ENCODE data around the gene CATSPERD. TPM values are rescaled to one million over a fixed set of nuclear protein-coding genes. Genes with fewer than 3 reads are reported as not detected.

CATSPERD gene
- total RNA-seq, 1 experiment from 2014 or later: not detected

GRCh38 chr19:5673752-5674151 is 46.7 kb upstream of the CATSPERD start:
- H3K9me3 ChIP-seq (ENCODE audit: control insufficient read depth, low read depth, low read length): no peaks in the 10 kb centered on the region
- H3K27me3 Mint-ChIP-seq (ENCODE audit: low read depth): no peaks in the 10 kb centered on the region; the same call in 1 of the 2 replicates
- H3K23me2 ChIP-seq (ENCODE audit: insufficient read length, low read depth, low read length, poor library complexity, severe bottlenecking): no peaks in the 10 kb centered on the region
- no peaks in the 10 kb centered on the region for H3K4me1 ChIP-seq (ENCODE audit: insufficient read depth, low read length)
- 100% methylated on average over 1 of the region's 1 CpG for WGBS (ENCODE audit: extremely low coverage, insufficient read length, low lambda C conversion rate)
- no peak overlapping the region for H2AK5ac ChIP-seq (ENCODE audit: insufficient read length, low read length)
- H3K4me1 Mint-ChIP-seq: peaks cover 2 to 6% of the 10 kb centered on the region in 2 experiments; a peak in 2 of 4 replicates
- no peak overlapping the region for H3K4me3 Mint-ChIP-seq
- H2BK15ac ChIP-seq (ENCODE audit: low read depth, low read length): no peak overlapping the region
- H3K23ac ChIP-seq (ENCODE audit: insufficient read length, low read depth, low read length): no peak overlapping the region
- H2BK5ac ChIP-seq (ENCODE audit: insufficient read length, low read length): no peak overlapping the region
- H2AFZ ChIP-seq (ENCODE audit: low read length): no peak overlapping the region
- H3K27ac Mint-ChIP-seq: no peak overlapping the region
- no peak overlapping the region for H4K5ac ChIP-seq (ENCODE audit: insufficient read length, low read depth, low read length)
- H4K8ac ChIP-seq (replicated peaks; ENCODE audit: insufficient read length, low read depth, low read length): no peak overlapping the region
- H3K18ac ChIP-seq (ENCODE audit: insufficient read length, low read depth, low read length): no peak overlapping the region
- H3K9me3 Mint-ChIP-seq: no peaks in the 10 kb centered on the region
- no peak overlapping the region for H3K56ac ChIP-seq (ENCODE audit: insufficient read length, low read depth, low read length)
- H3K4ac ChIP-seq (ENCODE audit: low read depth, low read length): no peak overlapping the region
- H3T11ph ChIP-seq (ENCODE audit: low read length): no peak overlapping the region
- no peak overlapping the region for H3K14ac ChIP-seq (ENCODE audit: insufficient read depth, low read length)
- no peak for TF ChIP-seq CTCF (conservative IDR thresholded peaks at IDR 0.05)
- H3K27ac ChIP-seq (ENCODE audit: insufficient read length, low read depth, low read length): no peak overlapping the region
- no peaks in the 10 kb centered on the region for H4K20me1 ChIP-seq (ENCODE audit: control insufficient read depth, insufficient read depth, insufficient read length)
- no peak overlapping the region for H2BK20ac ChIP-seq (ENCODE audit: low read depth, low read length, poor library complexity, severe bottlenecking)
- no peak overlapping the region for H4K91ac ChIP-seq (ENCODE audit: insufficient read length, low read depth, low read length)
- no peaks in the 10 kb centered on the region for H3K79me1 ChIP-seq (ENCODE audit: insufficient read depth, low read depth, low read length, poor library complexity, severe bottlenecking)
- H2BK120ac ChIP-seq (ENCODE audit: low read depth, low read length, poor library complexity, severe bottlenecking): no peak overlapping the region
- DNase-seq: no peak
- H3K36me3 Mint-ChIP-seq (ENCODE audit: insufficient read depth in 1 of 3, low read depth in 3 of 3): peaks cover 12 to 37% (median 23%) of the 10 kb centered on the region in 3 experiments; a peak in 6 of 7 replicates
- H2BK12ac ChIP-seq (ENCODE audit: insufficient read length, low read depth, low read length): no peak overlapping the region
- no peak overlapping the region for H3K9ac ChIP-seq (ENCODE audit: extremely low read depth, insufficient read length, low read length)
- H3K4me2 ChIP-seq (ENCODE audit: insufficient read depth, insufficient read length, low read length): no peak overlapping the region
- H3K79me2 ChIP-seq (ENCODE audit: insufficient read depth, low read length): no peaks in the 10 kb centered on the region
- no peaks in the 10 kb centered on the region for H3K27me3 ChIP-seq (ENCODE audit: insufficient read depth, low read length)

Data from H9 (cell line).